K562 (cell line): Measurements from ENCODE around the gene IL6R. TPM values are rescaled to one million over a fixed set of nuclear protein-coding genes. Genes with fewer than 3 reads are reported as not detected.
A peak's percentile ranks its signal among the peaks of the same experiment; 100 is the strongest.

ENCODE experiments used
- BCLAF1 ChIP-seq, 2 experiments: fragments of 450-650 bp in 1 of 2; IDR thresholded peaks; 2 replicates each; pipeline ENCODE4 v1.6.1; 2011 to 2017; ENCODE audit warnings: low read depth in 2 of 2, antibody characterized with exemption in 1 of 2, borderline replicate concordance in 1 of 2, low read length in 1 of 2, mild to moderate bottlenecking in 1 of 2, mixed read lengths in 1 of 2; ENCODE audit not compliant: control insufficient read depth in 1 of 2
- HNRNPH1 ChIP-seq: fragments of 200-400 bp; formaldehyde crosslinking; optimal IDR thresholded peaks from 2 replicates; pipeline ENCODE3; 2017; ENCODE audit warnings: low read depth, mild to moderate bottlenecking, low read length, moderate library complexity
- HOXB6 ChIP-seq: fragments of 250-450 bp; sonication (Bioruptor Pico); IDR thresholded peaks from 2 replicates; pipeline ENCODE4 v1.5.1; 2022; ENCODE audit warnings: mild to moderate bottlenecking, borderline replicate concordance
- KHSRP ChIP-seq: fragments of 450-650 bp; IDR thresholded peaks from 2 replicates; pipeline ENCODE4 v1.6.1; 2017
- KLF6 ChIP-seq: fragments of 250-450 bp; sonication (Bioruptor Pico); IDR thresholded peaks from 2 replicates; pipeline ENCODE4 v1.4.0; 2020; ENCODE audit warnings: mild to moderate bottlenecking, moderate library complexity, borderline replicate concordance
- MTA2 ChIP-seq: fragments of 450-650 bp; IDR thresholded peaks from 2 replicates; pipeline ENCODE4 v1.6.1; 2016; ENCODE audit warnings: low read depth
- MYC ChIP-seq, 2 experiments: fragments of 250-450 bp in 1 of 2; sonication (Bioruptor Pico) in 1 of 2; IDR thresholded peaks; 2 replicates each; pipeline versions ENCODE4 v1.5.1 to v1.6.1; 2012 to 2021; ENCODE audit warnings: low read depth in 2 of 2, borderline replicate concordance in 1 of 2, improper control_type of control experiment in 1 of 2, low read length in 1 of 2, mild to moderate bottlenecking in 1 of 2, moderate library complexity in 1 of 2
- SRSF1 ChIP-seq: fragments of 200-400 bp; formaldehyde crosslinking; IDR thresholded peaks from 2 replicates; pipeline ENCODE4 v1.6.1; 2017; ENCODE audit warnings: mild to moderate bottlenecking, low read depth, low read length, moderate library complexity
- SRSF9 ChIP-seq: fragments of 200-400 bp; formaldehyde crosslinking; IDR thresholded peaks from 2 replicates; pipeline ENCODE4 v1.6.1; 2017; ENCODE audit warnings: low read depth, low read length, borderline replicate concordance
- TAL1 ChIP-seq: fragments of 450-650 bp; IDR thresholded peaks from 2 replicates; pipeline ENCODE4 v1.6.1; 2016; ENCODE audit warnings: mild to moderate bottlenecking
- TARDBP ChIP-seq: fragments of 450-650 bp; IDR thresholded peaks from 2 replicates; pipeline ENCODE4 v1.6.1; 2016
- TRIM24 ChIP-seq, 2 experiments: fragments of 450-650 bp; IDR thresholded peaks; 2 replicates each; pipeline ENCODE4 v1.6.1; 2016
- ZBTB8A ChIP-seq: fragments of 450-650 bp; IDR thresholded peaks from 2 replicates; pipeline ENCODE4 v1.6.1; 2018; ENCODE audit warnings: mild to moderate bottlenecking, moderate library complexity; ENCODE audit not compliant: partially characterized antibody
- ZNF41 ChIP-seq: fragments of 250-450 bp; sonication (Bioruptor Pico); conservative IDR thresholded peaks from 2 replicates; pipeline ENCODE4 v1.4.0; 2020; ENCODE audit warnings: mild to moderate bottlenecking
- polyA plus RNA-seq, 8 experiments: library from polyadenylated mRNA; depleted of rRNA in 4 of 8; stranded (reverse) in 5 of 8; unstranded in 3 of 8; fragments of >200 nt; fragmentation: Nextera tagmentation in 2 of 8; fragmentation: Illumina TruSeq in 1 of 8; extraction: Ambion mirVana in 2 of 8; extraction: Trizol in 1 of 8; gene quantifications; 2 replicates each; pipeline versions ENCODE4 v1.2.1 to v1.2.3, GENCODE V29; 2011 to 2014; ENCODE audit warnings: inconsistent platforms in 1 of 8, missing spikeins in 1 of 8
- total RNA-seq, 7 experiments: library from RNA; depleted of rRNA in 6 of 7; stranded (reverse); fragments of >200 nt in 6 of 7; fragmentation: Illumina TruSeq in 2 of 7; extraction: Trizol in 2 of 7; gene quantifications; 2 replicates each; pipeline versions ENCODE4 v1.2.1 to v1.2.3, GENCODE V29; 2011 to 2021; ENCODE audit warnings: low replicate concordance in 1 of 7
- TF ChIP-seq, protein P1 (sequence below): fragments of 450-650 bp; IDR thresholded peaks from one replicate; pipeline ENCODE4 v1.6.1; 2018; ENCODE audit warnings: mild to moderate bottlenecking, moderate library complexity; ENCODE audit not compliant: partially characterized antibody
- TF ChIP-seq, protein P2 (sequence below): fragments of 250-450 bp; sonication (Bioruptor Pico); IDR thresholded peaks from 2 replicates; pipeline ENCODE4 v1.9.0; 2021; ENCODE audit warnings: mild to moderate bottlenecking, inconsistent platforms
- TF ChIP-seq, protein P3 (sequence below): IDR thresholded peaks from 3 replicates; pipeline ENCODE4 v1.6.1; 2011; ENCODE audit warnings: borderline replicate concordance, mild to moderate bottlenecking, moderate library complexity; ENCODE audit not compliant: insufficient read length; ENCODE audit errors: extremely low read depth

The IL6R gene
- total and polyA plus RNA-seq, 9 of the 15 experiments (the other 6 are each of a cell fraction or from before 2014, with no cell fraction given), result 0.05 to 1.1 (median 0.11) TPM; not detected in 2

DNA sequence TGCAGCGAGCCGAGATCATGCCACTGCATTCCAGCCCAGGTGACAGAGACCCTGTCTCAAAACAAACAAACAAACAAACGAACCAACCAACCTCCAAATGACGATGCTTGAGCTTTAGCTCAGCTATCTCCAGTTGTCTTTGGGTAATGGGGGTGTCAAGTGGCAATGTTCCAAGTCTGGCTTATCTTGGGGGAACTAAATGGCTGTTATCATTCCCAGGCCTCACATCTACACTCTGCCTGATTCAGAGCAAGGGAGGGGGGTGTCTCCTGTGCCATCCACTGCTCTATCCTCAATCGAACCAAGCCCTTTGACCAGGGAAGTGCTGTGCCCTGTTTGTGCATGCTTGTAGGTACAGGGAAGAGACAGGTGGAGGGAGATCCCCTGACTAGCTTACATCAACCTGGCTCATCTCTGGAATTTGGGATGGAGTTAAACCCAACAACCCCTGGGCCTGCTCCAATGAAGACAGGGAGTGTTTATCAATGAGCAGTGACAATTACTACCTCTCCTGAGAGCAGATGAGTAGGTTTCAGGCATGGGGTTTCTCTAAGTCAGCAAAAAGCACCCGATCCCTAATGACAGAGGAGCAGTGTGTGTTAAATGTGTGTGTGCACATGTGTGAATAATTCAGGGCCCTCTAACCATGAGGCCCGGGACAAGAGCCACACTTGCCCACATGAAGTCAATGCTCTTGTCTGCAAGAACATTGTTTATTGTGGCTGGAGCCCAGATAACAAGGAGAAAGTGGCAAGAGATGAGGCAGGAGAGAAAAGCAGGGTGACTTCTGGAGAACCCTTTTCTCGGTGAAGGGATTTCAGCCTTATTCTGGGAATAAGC is 20.3 kb upstream of the IL6R start (continued):
- TF ChIP-seq, protein P1, sequence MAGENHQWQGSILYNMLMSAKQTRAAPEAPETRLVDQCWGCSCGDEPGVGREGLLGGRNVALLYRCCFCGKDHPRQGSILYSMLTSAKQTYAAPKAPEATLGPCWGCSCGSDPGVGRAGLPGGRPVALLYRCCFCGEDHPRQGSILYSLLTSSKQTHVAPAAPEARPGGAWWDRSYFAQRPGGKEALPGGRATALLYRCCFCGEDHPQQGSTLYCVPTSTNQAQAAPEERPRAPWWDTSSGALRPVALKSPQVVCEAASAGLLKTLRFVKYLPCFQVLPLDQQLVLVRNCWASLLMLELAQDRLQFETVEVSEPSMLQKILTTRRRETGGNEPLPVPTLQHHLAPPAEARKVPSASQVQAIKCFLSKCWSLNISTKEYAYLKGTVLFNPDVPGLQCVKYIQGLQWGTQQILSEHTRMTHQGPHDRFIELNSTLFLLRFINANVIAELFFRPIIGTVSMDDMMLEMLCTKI, result no peak
- TF ChIP-seq TRIM24 (IDR thresholded peaks at IDR 0.05) (peak; percentile 23 to 62; a peak in 3 of 4 replicates), ZBTB8A (no peak), KHSRP (no peak), MTA2 (peak; percentile 49; the same call in 1 of the 2 replicates), BCLAF1 (IDR thresholded peaks at IDR 0.05; ENCODE audit: borderline replicate concordance in 1 of 2, control insufficient read depth in 1 of 2, low read depth in 2 of 2, low read length in 1 of 2) (no peak), MYC (IDR thresholded peaks at IDR 0.05; ENCODE audit: low read depth, low read length) (no peak), MYC (CRISPR knock-in tag; IDR thresholded peaks at IDR 0.05; ENCODE audit: borderline replicate concordance, low read depth) (peak; percentile 21; the same call in 1 of the 2 replicates), HOXB6 (CRISPR knock-in tag) (no peak), TAL1 (peak; percentile 69), SRSF9 (no peak), TARDBP (no peak), KLF6 (CRISPR knock-in tag) (no peak), ZNF41 (CRISPR knock-in tag) (no peak), HNRNPH1 (no peak), SRSF1 (no peak)
- TF ChIP-seq, protein P2, sequence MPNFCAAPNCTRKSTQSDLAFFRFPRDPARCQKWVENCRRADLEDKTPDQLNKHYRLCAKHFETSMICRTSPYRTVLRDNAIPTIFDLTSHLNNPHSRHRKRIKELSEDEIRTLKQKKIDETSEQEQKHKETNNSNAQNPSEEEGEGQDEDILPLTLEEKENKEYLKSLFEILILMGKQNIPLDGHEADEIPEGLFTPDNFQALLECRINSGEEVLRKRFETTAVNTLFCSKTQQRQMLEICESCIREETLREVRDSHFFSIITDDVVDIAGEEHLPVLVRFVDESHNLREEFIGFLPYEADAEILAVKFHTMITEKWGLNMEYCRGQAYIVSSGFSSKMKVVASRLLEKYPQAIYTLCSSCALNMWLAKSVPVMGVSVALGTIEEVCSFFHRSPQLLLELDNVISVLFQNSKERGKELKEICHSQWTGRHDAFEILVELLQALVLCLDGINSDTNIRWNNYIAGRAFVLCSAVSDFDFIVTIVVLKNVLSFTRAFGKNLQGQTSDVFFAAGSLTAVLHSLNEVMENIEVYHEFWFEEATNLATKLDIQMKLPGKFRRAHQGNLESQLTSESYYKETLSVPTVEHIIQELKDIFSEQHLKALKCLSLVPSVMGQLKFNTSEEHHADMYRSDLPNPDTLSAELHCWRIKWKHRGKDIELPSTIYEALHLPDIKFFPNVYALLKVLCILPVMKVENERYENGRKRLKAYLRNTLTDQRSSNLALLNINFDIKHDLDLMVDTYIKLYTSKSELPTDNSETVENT, result no peak
- TF ChIP-seq, protein P3, sequence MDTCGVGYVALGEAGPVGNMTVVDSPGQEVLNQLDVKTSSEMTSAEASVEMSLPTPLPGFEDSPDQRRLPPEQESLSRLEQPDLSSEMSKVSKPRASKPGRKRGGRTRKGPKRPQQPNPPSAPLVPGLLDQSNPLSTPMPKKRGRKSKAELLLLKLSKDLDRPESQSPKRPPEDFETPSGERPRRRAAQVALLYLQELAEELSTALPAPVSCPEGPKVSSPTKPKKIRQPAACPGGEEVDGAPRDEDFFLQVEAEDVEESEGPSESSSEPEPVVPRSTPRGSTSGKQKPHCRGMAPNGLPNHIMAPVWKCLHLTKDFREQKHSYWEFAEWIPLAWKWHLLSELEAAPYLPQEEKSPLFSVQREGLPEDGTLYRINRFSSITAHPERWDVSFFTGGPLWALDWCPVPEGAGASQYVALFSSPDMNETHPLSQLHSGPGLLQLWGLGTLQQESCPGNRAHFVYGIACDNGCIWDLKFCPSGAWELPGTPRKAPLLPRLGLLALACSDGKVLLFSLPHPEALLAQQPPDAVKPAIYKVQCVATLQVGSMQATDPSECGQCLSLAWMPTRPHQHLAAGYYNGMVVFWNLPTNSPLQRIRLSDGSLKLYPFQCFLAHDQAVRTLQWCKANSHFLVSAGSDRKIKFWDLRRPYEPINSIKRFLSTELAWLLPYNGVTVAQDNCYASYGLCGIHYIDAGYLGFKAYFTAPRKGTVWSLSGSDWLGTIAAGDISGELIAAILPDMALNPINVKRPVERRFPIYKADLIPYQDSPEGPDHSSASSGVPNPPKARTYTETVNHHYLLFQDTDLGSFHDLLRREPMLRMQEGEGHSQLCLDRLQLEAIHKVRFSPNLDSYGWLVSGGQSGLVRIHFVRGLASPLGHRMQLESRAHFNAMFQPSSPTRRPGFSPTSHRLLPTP, result no peak
